GM12878 (cell line): Measurements from ENCODE around the gene SORT1. TPM values are rescaled to one million over a fixed set of nuclear protein-coding genes. Genes with fewer than 3 reads are reported as not detected.

Experiments
- ATAC-seq: fragments of 200-7000 bp; cut with Tn5 transposase; 3 replicates; pipeline ENCODE4 v1.9.1; 2020; ENCODE audit warnings: mild to moderate bottlenecking, moderate library complexity
- BruUV-seq: library from RNA; stranded (reverse); fragments of 400-500 nt; replicated peaks from 2 replicates; lab custom pipeline; 2021; lab: Mats Ljungman, UMichigan
- CTCF ChIA-PET: fragments of 300-600 bp; sonication (Branson Sonifier 250); formaldehyde crosslinking; extraction: SDS; loops from one replicate; lab custom pipeline; 2021; ENCODE audit warnings: inconsistent platforms; lab: Yijun Ruan, JAX
- POLR2A ChIA-PET: fragments of 350-600 bp; formaldehyde crosslinking; extraction: SDS; loops from one replicate; lab custom pipeline; 2021; ENCODE audit warnings: inconsistent platforms; lab: Charles Lee
- RAD21 ChIA-PET: fragments of 300-600 bp; sonication (Branson Sonifier 250); formaldehyde crosslinking; loops from one replicate; lab custom pipeline; 2023; ENCODE audit warnings: antibody characterized with exemption; ENCODE audit not compliant: unreplicated experiment; lab: Charles Lee
- SMC1A ChIA-PET: fragments of 300-600 bp; sonication (Branson Sonifier 250); formaldehyde crosslinking; loops from one replicate; lab custom pipeline; 2023; ENCODE audit not compliant: unreplicated experiment, uncharacterized antibody; lab: Charles Lee
- DNase-seq: peaks from one replicate; pipeline ENCODE4 v3.0.0-alpha.2; 2011; ENCODE audit warnings: low read depth, low spot score
- FAIRE-seq: peaks from 3 replicates; lab custom pipeline; 2011; peaks lifted over from hg19 to GRCh38; lab: Jason Lieb, UNC
- H2AFZ ChIP-seq: 2 replicates; pipeline ENCODE4 v1.6.0; 2011; ENCODE audit warnings: low read depth, low read length, control low read depth; ENCODE audit not compliant: control insufficient read depth
- H3K27ac ChIP-seq: 2 replicates; pipeline ENCODE4 v1.5.1; 2011; ENCODE audit warnings: control low read depth; ENCODE audit not compliant: control insufficient read depth, insufficient read depth
- H3K27me3 ChIP-seq, 2 experiments: replicated peaks in 1 of 2; 2 replicates each; pipeline versions ENCODE4 v1.6.0 to v1.6.1; 2011; ENCODE audit warnings: low read length in 1 of 2; ENCODE audit not compliant: control insufficient read depth in 2 of 2, insufficient read depth in 2 of 2
- H3K36me3 ChIP-seq, 2 experiments: 2 replicates each; pipeline ENCODE4 v1.5.1; 2011; ENCODE audit warnings: low read length in 1 of 2; ENCODE audit not compliant: control insufficient read depth in 2 of 2, insufficient read depth in 2 of 2
- H3K4me1 ChIP-seq: 2 replicates; pipeline ENCODE4 v1.6.1; 2011; ENCODE audit warnings: mild to moderate bottlenecking, low read length, moderate library complexity, mixed read lengths; ENCODE audit not compliant: control insufficient read depth, insufficient read depth
- H3K4me2 ChIP-seq: 2 replicates; pipeline ENCODE4 v1.6.0; 2011; ENCODE audit warnings: control low read depth; ENCODE audit not compliant: control insufficient read depth, insufficient read depth
- H3K4me3 ChIP-seq: fragments of 200-600 bp; sonication (generic); 2 replicates; pipeline ENCODE4 v1.5.1; 2016
- H3K79me2 ChIP-seq: 2 replicates; pipeline ENCODE4 v1.6.0; 2011; ENCODE audit warnings: low read length; ENCODE audit not compliant: control insufficient read depth, insufficient read depth
- H3K9ac ChIP-seq: 2 replicates; pipeline ENCODE4 v1.8.0; 2011; ENCODE audit warnings: low read length, control low read depth, mixed read lengths; ENCODE audit not compliant: control insufficient read depth, insufficient read depth
- H3K9me3 ChIP-seq: replicated peaks from 3 replicates; pipeline ENCODE4 v1.5.1; 2011; ENCODE audit warnings: mild to moderate bottlenecking, low read length; ENCODE audit not compliant: control insufficient read depth, insufficient read depth
- H4K20me1 ChIP-seq: 2 replicates; pipeline ENCODE4 v1.6.0; 2011; ENCODE audit not compliant: control insufficient read depth, insufficient read depth
- BCL11A ChIP-seq: IDR thresholded peaks from 2 replicates; pipeline ENCODE4 v1.6.1; 2011; ENCODE audit warnings: low read depth, low read length
- BMI1 ChIP-seq: fragments of 450-650 bp; IDR thresholded peaks from 2 replicates; pipeline ENCODE4 v1.6.1; 2016; ENCODE audit warnings: mild to moderate bottlenecking, moderate library complexity, borderline replicate concordance
- CHD4 ChIP-seq: fragments of 200-600 bp; sonication (generic); IDR thresholded peaks from 2 replicates; pipeline ENCODE4 v1.6.1; 2016; ENCODE audit warnings: mild to moderate bottlenecking
- SIX5 ChIP-seq: IDR thresholded peaks from 2 replicates; pipeline ENCODE4 v1.6.1; 2011; ENCODE audit warnings: mild to moderate bottlenecking, low read depth, low read length, moderate library complexity; ENCODE audit not compliant: severe bottlenecking
- STAT1 ChIP-seq: fragments of 450-650 bp; conservative IDR thresholded peaks from 2 replicates; pipeline ENCODE4 v1.6.1; 2014; ENCODE audit warnings: antibody characterized with exemption, mild to moderate bottlenecking
- ZNF217 ChIP-seq: fragments of 450-650 bp; IDR thresholded peaks from 2 replicates; pipeline ENCODE4 v1.6.1; 2017; ENCODE audit warnings: antibody characterized with exemption, mild to moderate bottlenecking
- ZNF622 ChIP-seq: fragments of 450-650 bp; IDR thresholded peaks from 2 replicates; pipeline ENCODE4 v1.6.1; 2017; ENCODE audit warnings: mild to moderate bottlenecking, inconsistent platforms
- WGBS: methylation state at CpG from one replicate; pipeline ENCODE4 v1.1.6; 2016; ENCODE audit warnings: low lambda C conversion rate; ENCODE audit not compliant: insufficient replicate concordance, insufficient coverage; ENCODE audit errors: missing lambda C conversion rate; 5-methylcytosine and 5-hydroxymethylcytosine counted together
- in situ Hi-C: fragments of 300-500 bp; cut with MboI; formaldehyde crosslinking; loops from 9 replicates; pipeline ENCODE4 v1.14.3; 2018; ENCODE audit warnings: mixed read lengths
- intact Hi-C: fragments of 100-400 bp; cut with micrococcal nuclease; formaldehyde crosslinking; loops from one replicate; pipeline ENCODE4 v1.14.2; 2022; ENCODE audit not compliant: unreplicated experiment
- polyA plus RNA-seq, 11 experiments: library from polyadenylated mRNA; depleted of rRNA in 4 of 11; unstranded in 6 of 11; stranded (reverse) in 5 of 11; fragments of >200 nt; fragmentation: Nextera tagmentation in 4 of 11; fragmentation: Illumina TruSeq in 1 of 11; extraction: Ambion mirVana in 4 of 11; extraction: Trizol in 1 of 11; gene quantifications; 1 replicate in 1 of 11; 2 replicates in 10 of 11; pipeline versions ENCODE4 v1.2.1 to v1.2.3, GENCODE V29; 2011 to 2016; ENCODE audit warnings: inconsistent platforms in 2 of 11, missing spikeins in 2 of 11, low read depth in 1 of 11
- total RNA-seq, 4 experiments: library from RNA; depleted of rRNA in 3 of 4; stranded (reverse); fragments of >200 nt in 3 of 4; fragmentation: Illumina TruSeq in 1 of 4; extraction: Trizol in 1 of 4; gene quantifications; 2 replicates each; pipeline versions ENCODE4 v1.2.1 to v1.2.3, GENCODE V29; 2013 to 2021
- TF ChIP-seq, protein P1 (sequence below): fragments of 150-350 bp; IDR thresholded peaks from 2 replicates; pipeline ENCODE4 v1.6.1; 2016; ENCODE audit warnings: low read depth, low read length
- TF ChIP-seq, protein P2 (sequence below): IDR thresholded peaks from 2 replicates; pipeline ENCODE4 v1.6.1; 2011; ENCODE audit warnings: mild to moderate bottlenecking, low read depth, low read length, moderate library complexity; ENCODE audit not compliant: insufficient replicate concordance

Gene SORT1
- total and polyA plus RNA-seq, 10 of the 15 experiments (the other 5 are each of a cell fraction or from before 2014, with no cell fraction given): 0.06 to 1.9 (median 0.33) TPM; not detected in 1

DNA sequence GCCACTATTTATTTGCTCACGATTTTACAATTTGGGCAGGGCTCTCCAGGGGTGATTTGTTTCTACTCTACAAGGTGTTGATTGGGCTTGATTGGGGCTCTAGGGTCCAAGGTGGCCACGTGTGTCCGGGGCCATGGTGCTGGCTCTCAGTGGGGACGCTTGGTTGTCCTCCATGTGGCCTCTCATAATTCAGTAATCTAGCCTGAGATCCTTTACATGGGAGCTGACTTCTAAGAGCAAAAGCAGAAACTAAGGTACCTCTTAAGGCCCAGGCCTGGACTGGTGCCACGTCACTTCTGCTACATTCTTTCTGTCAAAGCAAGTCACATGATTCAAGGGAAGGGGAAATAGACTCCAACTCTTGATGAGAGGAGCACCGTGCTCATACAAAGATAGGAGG is 106.7 kb downstream of the SORT1 start:
- Histone ChIP-seq H3K79me2 (no peaks in the 10 kb centered on the region), H3K4me1 (peaks cover 5% of the 10 kb centered on the region; the same call in 1 of the 2 replicates), H3K9me3 (no peaks in the 10 kb centered on the region), H3K27ac (no peak overlapping the region), H3K36me3 (no peaks in the 10 kb centered on the region), H3K9ac (no peak overlapping the region), H3K4me2 (no peak overlapping the region), H4K20me1 (no peaks in the 10 kb centered on the region), H3K27me3 (peaks cover 0 to 1% of the 10 kb centered on the region in 2 experiments; a peak in 2 of 4 replicates), H3K4me3 (no peak overlapping the region), H2AFZ (no peak overlapping the region)
- in situ Hi-C loops (no loop called here), intact Hi-C loops (no loop called here)
- WGBS: 36% methylated on average over 6 of the region's 6 CpGs
- ChIA-PET SMC1A (no interaction called here), CTCF (interaction anchor here (0.5 kb wide), 1 partner anchor 465 kb away, joined by 3 read pairs; no protein-coding TSS in a partner anchor), RAD21 (no interaction called here), POLR2A (no interaction called here)
- TF ChIP-seq BMI1 (no peak), CHD4 (no peak), STAT1 (no peak), ZNF622 (no peak), ZNF217 (no peak), SIX5 (no peak), BCL11A (no peak)
- TF ChIP-seq, protein P1, sequence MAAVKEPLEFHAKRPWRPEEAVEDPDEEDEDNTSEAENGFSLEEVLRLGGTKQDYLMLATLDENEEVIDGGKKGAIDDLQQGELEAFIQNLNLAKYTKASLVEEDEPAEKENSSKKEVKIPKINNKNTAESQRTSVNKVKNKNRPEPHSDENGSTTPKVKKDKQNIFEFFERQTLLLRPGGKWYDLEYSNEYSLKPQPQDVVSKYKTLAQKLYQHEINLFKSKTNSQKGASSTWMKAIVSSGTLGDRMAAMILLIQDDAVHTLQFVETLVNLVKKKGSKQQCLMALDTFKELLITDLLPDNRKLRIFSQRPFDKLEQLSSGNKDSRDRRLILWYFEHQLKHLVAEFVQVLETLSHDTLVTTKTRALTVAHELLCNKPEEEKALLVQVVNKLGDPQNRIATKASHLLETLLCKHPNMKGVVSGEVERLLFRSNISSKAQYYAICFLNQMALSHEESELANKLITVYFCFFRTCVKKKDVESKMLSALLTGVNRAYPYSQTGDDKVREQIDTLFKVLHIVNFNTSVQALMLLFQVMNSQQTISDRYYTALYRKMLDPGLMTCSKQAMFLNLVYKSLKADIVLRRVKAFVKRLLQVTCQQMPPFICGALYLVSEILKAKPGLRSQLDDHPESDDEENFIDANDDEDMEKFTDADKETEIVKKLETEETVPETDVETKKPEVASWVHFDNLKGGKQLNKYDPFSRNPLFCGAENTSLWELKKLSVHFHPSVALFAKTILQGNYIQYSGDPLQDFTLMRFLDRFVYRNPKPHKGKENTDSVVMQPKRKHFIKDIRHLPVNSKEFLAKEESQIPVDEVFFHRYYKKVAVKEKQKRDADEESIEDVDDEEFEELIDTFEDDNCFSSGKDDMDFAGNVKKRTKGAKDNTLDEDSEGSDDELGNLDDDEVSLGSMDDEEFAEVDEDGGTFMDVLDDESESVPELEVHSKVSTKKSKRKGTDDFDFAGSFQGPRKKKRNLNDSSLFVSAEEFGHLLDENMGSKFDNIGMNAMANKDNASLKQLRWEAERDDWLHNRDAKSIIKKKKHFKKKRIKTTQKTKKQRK: no peak
- TF ChIP-seq, protein P2, sequence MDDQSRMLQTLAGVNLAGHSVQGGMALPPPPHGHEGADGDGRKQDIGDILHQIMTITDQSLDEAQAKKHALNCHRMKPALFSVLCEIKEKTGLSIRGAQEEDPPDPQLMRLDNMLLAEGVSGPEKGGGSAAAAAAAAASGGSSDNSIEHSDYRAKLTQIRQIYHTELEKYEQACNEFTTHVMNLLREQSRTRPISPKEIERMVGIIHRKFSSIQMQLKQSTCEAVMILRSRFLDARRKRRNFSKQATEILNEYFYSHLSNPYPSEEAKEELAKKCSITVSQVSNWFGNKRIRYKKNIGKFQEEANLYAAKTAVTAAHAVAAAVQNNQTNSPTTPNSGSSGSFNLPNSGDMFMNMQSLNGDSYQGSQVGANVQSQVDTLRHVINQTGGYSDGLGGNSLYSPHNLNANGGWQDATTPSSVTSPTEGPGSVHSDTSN: no peak
- FAIRE-seq (no peak), ATAC-seq (no peak; the same call in 2 of the 3 replicates), DNase-seq (no peak)
- BruUV-seq: no TSS peak
